GM21717 (cell line): Measurements from ENCODE around the gene GORASP1.
"Not testable (repeated sequence)": the region's sequence is repeated elsewhere in the genome, so short reads cannot be mapped to it uniquely, and the experiment has no call there.

Experiments used
- ATAC-seq: cut with Tn5 transposase; IDR thresholded peaks from one replicate; pipeline ENCODE4 v1.9.1; 2021; ENCODE audit warnings: mild to moderate bottlenecking, moderate library complexity; ENCODE audit not compliant: unreplicated experiment

GORASP1 gene

GRCh38 chr3:39075910-39076309 lies 31.5 kb downstream of the GORASP1 start:
- peak; percentile 72 for ATAC-seq

DNA sequence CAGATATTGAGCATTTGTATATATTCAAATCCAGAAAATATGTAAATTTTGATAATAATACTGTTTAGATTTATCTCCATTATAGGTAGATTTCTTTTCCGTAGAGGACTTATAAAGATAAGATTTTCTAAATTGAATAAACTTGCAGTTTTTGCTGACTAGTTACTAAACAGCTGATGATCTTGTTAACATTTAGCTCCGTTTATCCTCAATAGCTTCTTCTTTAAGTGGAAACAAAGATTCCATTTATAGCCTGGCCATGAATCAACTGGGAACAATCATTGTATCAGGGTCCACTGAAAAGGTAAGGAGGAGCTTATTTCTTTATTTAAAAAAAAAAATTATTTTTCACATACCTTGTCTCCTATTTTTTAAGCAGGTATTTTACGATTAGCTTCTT lies 38.9 kb downstream of the GORASP1 start:
- ATAC-seq: no peak

GRCh38 chr3:39067286-39067685 lies 40.1 kb downstream of the GORASP1 start:
- no peak for ATAC-seq

DNA sequence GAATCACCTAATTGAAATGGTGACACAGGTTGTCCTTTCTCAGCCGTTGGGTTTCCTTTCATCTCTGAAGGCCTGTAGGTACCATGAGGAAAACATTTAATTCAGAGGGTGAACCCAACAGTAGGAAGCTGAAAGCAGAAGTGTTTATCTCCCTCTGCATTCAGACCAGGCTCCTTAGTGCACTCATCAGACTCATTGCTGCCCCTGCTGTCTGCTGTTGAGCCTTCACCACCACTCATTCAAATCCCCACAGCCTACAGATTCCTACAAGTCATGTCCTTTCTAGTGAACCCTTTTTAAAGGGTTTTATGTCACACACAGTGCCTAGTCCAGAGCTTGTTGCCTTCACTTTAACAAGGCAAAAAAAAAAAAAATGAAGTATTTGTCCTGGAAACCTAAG lies 42.2 kb downstream of the GORASP1 start:
- ATAC-seq: peak; percentile 97

- no peak for ATAC-seq
Observed at GRCh38 chr3:39064646-39065045, 42.8 kb downstream of the GORASP1 start.

- no peak for ATAC-seq
Observed at GRCh38 chr3:39063143-39063542, 44.3 kb downstream of the GORASP1 start.

GRCh38 chr3:39062180-39062579 lies 45.2 kb downstream of the GORASP1 start:
- ATAC-seq: no peak

DNA sequence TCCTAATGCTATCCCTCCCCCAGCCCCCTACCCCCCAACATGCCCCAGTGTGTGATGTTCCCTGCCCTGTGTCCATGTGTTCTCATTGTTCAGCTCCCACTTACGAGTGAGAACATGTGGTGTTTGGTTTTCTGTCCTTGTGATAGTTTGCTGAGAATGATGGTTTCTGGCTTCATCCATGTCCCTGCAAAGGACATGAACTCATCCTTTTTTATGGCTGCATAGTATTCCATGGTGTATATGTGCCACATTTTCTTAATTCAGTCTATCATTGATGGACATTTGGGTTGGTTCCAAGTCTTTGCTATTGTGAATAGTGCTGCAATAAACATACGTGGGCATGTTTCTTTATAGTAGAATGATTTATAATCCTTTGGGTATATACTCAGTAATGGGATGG lies 46.2 kb downstream of the GORASP1 start:
- not testable (repeated sequence) for ATAC-seq

GRCh38 chr3:39056151-39056550 lies 51.3 kb downstream of the GORASP1 start:
- ATAC-seq: no peak

DNA sequence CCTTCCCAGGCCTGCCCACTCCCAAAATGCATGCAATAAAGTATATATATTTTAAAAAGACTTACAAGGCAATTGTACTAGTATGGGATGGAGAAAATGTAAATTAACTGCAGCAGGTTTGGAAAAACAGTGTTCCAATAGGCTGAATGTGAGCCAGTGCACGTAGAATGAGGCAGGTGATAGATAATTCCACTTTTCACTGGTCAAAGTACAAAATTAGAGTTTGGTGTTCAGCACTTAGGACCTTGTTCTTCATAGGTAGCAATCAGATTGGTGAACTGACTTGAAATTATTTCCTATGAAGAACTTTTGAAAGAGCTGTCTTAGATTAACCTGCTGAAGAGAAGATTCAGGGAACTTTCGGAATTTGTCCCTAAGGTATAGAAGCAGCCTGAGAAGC lies 53.7 kb downstream of the GORASP1 start:
- no peak for ATAC-seq

GRCh38 chr3:39052583-39052982 lies 54.8 kb downstream of the GORASP1 start:
- no peak for ATAC-seq

- peak; percentile 99 for ATAC-seq
Observed at GRCh38 chr3:39051649-39052561, 55.5 kb downstream of the GORASP1 start, which contains the start of the genes SCN11A and WDR48. Gene SCN11A, minus strand, starts transcription at chr3:39051944. Its CDS starts 101,582 bp downstream, at chr3:38950362. Gene WDR48, plus strand, starts transcription at chr3:39052016. Its CDS starts 10 bp downstream, at chr3:39052026.

GRCh38 chr3:39050029-39050428 lies 57.4 kb downstream of the GORASP1 start:
- no peak for ATAC-seq
